ENCODE measurements around the gene FGFR2.

DNA sequence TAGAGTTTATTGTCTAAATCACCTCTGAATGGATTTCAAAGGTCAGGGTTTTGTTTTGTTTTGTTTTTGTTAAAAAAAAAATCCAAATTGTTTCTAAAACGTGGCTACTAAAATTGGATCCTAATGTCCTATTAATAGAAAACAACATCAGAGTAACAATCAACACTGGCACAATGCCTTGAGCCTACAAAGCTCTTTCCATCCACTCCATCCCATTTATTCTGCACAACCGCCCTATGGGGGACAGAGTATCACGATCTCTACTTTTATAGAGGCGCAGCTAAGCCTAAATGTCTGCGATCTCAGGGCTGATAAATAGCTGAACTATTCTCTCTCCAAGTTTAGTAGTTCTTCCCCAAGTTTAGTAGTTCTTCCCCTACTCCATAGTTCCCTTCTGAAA is 78.8 kb downstream of the FGFR2 start:
- TF ChIP-seq TEAD4 (IDR thresholded peaks at IDR 0.05) (no peak), EP300 (IDR thresholded peaks at IDR 0.05; ENCODE audit: borderline replicate concordance) (no peak), RAD21 (IDR thresholded peaks at IDR 0.05; ENCODE audit: low read depth) (no peak), NFIC (IDR thresholded peaks at IDR 0.05) (no peak), TCF12 (IDR thresholded peaks at IDR 0.05; ENCODE audit: low read depth) (no peak), TAF1 (IDR thresholded peaks at IDR 0.05; ENCODE audit: low read depth) (no peak)
- TF ChIP-seq, protein P1, sequence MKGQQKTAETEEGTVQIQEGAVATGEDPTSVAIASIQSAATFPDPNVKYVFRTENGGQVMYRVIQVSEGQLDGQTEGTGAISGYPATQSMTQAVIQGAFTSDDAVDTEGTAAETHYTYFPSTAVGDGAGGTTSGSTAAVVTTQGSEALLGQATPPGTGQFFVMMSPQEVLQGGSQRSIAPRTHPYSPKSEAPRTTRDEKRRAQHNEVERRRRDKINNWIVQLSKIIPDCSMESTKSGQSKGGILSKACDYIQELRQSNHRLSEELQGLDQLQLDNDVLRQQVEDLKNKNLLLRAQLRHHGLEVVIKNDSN (IDR thresholded peaks at IDR 0.05): no peak
- TF ChIP-seq, protein P2, sequence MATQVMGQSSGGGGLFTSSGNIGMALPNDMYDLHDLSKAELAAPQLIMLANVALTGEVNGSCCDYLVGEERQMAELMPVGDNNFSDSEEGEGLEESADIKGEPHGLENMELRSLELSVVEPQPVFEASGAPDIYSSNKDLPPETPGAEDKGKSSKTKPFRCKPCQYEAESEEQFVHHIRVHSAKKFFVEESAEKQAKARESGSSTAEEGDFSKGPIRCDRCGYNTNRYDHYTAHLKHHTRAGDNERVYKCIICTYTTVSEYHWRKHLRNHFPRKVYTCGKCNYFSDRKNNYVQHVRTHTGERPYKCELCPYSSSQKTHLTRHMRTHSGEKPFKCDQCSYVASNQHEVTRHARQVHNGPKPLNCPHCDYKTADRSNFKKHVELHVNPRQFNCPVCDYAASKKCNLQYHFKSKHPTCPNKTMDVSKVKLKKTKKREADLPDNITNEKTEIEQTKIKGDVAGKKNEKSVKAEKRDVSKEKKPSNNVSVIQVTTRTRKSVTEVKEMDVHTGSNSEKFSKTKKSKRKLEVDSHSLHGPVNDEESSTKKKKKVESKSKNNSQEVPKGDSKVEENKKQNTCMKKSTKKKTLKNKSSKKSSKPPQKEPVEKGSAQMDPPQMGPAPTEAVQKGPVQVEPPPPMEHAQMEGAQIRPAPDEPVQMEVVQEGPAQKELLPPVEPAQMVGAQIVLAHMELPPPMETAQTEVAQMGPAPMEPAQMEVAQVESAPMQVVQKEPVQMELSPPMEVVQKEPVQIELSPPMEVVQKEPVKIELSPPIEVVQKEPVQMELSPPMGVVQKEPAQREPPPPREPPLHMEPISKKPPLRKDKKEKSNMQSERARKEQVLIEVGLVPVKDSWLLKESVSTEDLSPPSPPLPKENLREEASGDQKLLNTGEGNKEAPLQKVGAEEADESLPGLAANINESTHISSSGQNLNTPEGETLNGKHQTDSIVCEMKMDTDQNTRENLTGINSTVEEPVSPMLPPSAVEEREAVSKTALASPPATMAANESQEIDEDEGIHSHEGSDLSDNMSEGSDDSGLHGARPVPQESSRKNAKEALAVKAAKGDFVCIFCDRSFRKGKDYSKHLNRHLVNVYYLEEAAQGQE (IDR thresholded peaks at IDR 0.05; ENCODE audit: low read depth): no peak
- TF ChIP-seq, protein P3, sequence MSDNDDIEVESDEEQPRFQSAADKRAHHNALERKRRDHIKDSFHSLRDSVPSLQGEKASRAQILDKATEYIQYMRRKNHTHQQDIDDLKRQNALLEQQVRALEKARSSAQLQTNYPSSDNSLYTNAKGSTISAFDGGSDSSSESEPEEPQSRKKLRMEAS (IDR thresholded peaks at IDR 0.05): no peak

All from Ishikawa (cell line).